ENCODE data around the gene LRRC39.

DNA sequence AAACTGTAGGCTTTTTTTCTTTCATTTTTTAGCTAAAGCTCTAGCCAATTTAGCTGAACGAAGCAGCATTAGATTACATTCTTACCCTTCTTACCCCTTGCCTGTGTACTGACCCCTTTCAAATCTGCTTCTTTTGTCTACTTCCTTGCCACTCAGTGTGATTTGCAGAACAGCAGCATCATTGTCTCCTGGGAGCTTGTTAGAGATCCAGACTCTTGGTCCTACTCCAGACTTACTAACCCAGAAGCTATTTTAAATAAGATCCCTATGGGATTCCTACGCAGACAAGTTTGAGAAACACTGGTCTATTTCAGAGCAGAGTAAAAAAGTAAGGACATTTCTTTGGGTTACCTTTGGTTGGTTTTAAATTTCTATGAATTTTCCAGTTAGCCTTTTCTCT lies 13.8 kb downstream of the LRRC39 start:
- no peak for TF ChIP-seq CTCF (IDR thresholded peaks at IDR 0.05)
- no peak for TF ChIP-seq POLR2A (IDR thresholded peaks at IDR 0.05)
- TF ChIP-seq POLR2AphosphoS5 (IDR thresholded peaks at IDR 0.05; ENCODE audit: insufficient read depth in 1 of 2, low read depth in 1 of 2), result no peak
